RWPE1 (cell line): Measurements from ENCODE around the gene CREB3L2.
A peak's percentile ranks its signal among the peaks of the same experiment; 100 is the strongest.

Experiments
- CTCF ChIA-PET: fragments of 350-600 bp; sonication (Branson Sonifier 250); formaldehyde crosslinking; extraction: SDS; loops from one replicate; lab custom pipeline; 2021; lab: Yijun Ruan, JAX
- POLR2A ChIA-PET: fragments of 400-600 bp; formaldehyde crosslinking; extraction: SDS; loops from one replicate; lab custom pipeline; 2020; ENCODE audit warnings: antibody characterized with exemption; ENCODE audit not compliant: low non-redundant PET; lab: Yijun Ruan, JAX
- DNase-seq: peaks from one replicate; pipeline ENCODE4 v3.0.0; 2012; ENCODE audit warnings: low spot score
- H3K27ac ChIP-seq: fragments of 450-650 bp; 2 replicates; pipeline ENCODE4 v1.5.1; 2017
- CTCF ChIP-seq: fragments of 450-650 bp; conservative IDR thresholded peaks from 2 replicates; pipeline ENCODE4 v1.5.1; 2017; ENCODE audit warnings: low read depth, mild to moderate bottlenecking

CREB3L2 gene

GRCh38 chr7:137958470-137959431 lies 43.1 kb downstream of the CREB3L2 start:
- no peak overlapping the region for H3K27ac ChIP-seq
- DNase-seq = no peak
- POLR2A ChIA-PET = no interaction called here
- no peak for TF ChIP-seq CTCF
- CTCF ChIA-PET = no interaction called here

GRCh38 chr7:137957887-137958286 lies 44.0 kb downstream of the CREB3L2 start:
- no peak for TF ChIP-seq CTCF
- H3K27ac ChIP-seq = no peak overlapping the region
- DNase-seq = no peak
- POLR2A ChIA-PET = no interaction called here
- CTCF ChIA-PET = no interaction called here

GRCh38 chr7:137956591-137956990 lies 45.3 kb downstream of the CREB3L2 start:
- TF ChIP-seq CTCF = no peak
- no peak for DNase-seq
- CTCF ChIA-PET = no interaction called here
- POLR2A ChIA-PET = no interaction called here
- no peak overlapping the region for H3K27ac ChIP-seq

- ChIA-PET CTCF (no interaction called here), POLR2A (no interaction called here)
- no peak overlapping the region for H3K27ac ChIP-seq
- no peak for DNase-seq
- no peak for TF ChIP-seq CTCF
These were observed 45.7 kb downstream of the CREB3L2 start for GRCh38 chr7:137956183-137956582.

- no peak for DNase-seq
- no peak for TF ChIP-seq CTCF
- POLR2A ChIA-PET = no interaction called here
- CTCF ChIA-PET = no interaction called here
- H3K27ac ChIP-seq = no peak overlapping the region
These were observed 47.3 kb downstream of the CREB3L2 start for GRCh38 chr7:137954614-137955013.

- no peak for TF ChIP-seq CTCF
- CTCF ChIA-PET = no interaction called here
These were observed 48.0 kb downstream of the CREB3L2 start for GRCh38 chr7:137953665-137954470.

More at GRCh38 chr7:137953665-137954470, 48.0 kb downstream of the CREB3L2 start:
- no peak overlapping the region for H3K27ac ChIP-seq
- peak; percentile 34 for DNase-seq
- POLR2A ChIA-PET = no interaction called here
